A549 (cell line): Measurements from ENCODE around the gene MS4A4E.

Experiments
- CTCF ChIP-seq: fragments of >200 bp; sonication (Bioruptor Twin); formaldehyde crosslinking; IDR thresholded peaks from 3 replicates; pipeline ENCODE4 v1.5.1; 2016
- ESRRA ChIP-seq: fragments of 150-350 bp; IDR thresholded peaks from 2 replicates; pipeline ENCODE4 v1.6.1; 2014; ENCODE audit warnings: mild to moderate bottlenecking, low read length, borderline replicate concordance
- HDAC2 ChIP-seq: fragments of 200-600 bp; sonication (generic); IDR thresholded peaks from 2 replicates; pipeline ENCODE4 v1.6.1; 2016
- POLR2A ChIP-seq: IDR thresholded peaks from 2 replicates; pipeline ENCODE4 v1.6.1; 2012; ENCODE audit warnings: mild to moderate bottlenecking, low read length
- REST ChIP-seq: fragments of 200-600 bp; sonication (generic); IDR thresholded peaks from 2 replicates; pipeline ENCODE4 v1.6.1; 2016; ENCODE audit warnings: antibody characterized with exemption, mild to moderate bottlenecking, moderate library complexity
- USF2 ChIP-seq: fragments of 450-650 bp; IDR thresholded peaks from 2 replicates; pipeline ENCODE4 v1.6.1; 2014; ENCODE audit warnings: antibody characterized with exemption
- ZSCAN20 ChIP-seq: fragments of 250-450 bp; sonication (Bioruptor Pico); IDR thresholded peaks from 2 replicates; pipeline ENCODE4 v1.8.0; 2022; ENCODE audit warnings: mild to moderate bottlenecking, moderate library complexity

GRCh38 chr11:60164550-60165075 lies 78.3 kb downstream of the MS4A4E start:
- TF ChIP-seq ZSCAN20 (CRISPR knock-in tag) (no peak), CTCF (no peak), ESRRA (no peak), USF2 (no peak), REST (no peak), POLR2A (no peak), HDAC2 (no peak)
